GM21619 (cell line): Measurements from ENCODE around the gene INSIG1.

Experiments
- ATAC-seq: cut with Tn5 transposase; IDR thresholded peaks from one replicate; pipeline ENCODE4 v1.9.1; 2021; ENCODE audit not compliant: unreplicated experiment

INSIG1 gene

DNA sequence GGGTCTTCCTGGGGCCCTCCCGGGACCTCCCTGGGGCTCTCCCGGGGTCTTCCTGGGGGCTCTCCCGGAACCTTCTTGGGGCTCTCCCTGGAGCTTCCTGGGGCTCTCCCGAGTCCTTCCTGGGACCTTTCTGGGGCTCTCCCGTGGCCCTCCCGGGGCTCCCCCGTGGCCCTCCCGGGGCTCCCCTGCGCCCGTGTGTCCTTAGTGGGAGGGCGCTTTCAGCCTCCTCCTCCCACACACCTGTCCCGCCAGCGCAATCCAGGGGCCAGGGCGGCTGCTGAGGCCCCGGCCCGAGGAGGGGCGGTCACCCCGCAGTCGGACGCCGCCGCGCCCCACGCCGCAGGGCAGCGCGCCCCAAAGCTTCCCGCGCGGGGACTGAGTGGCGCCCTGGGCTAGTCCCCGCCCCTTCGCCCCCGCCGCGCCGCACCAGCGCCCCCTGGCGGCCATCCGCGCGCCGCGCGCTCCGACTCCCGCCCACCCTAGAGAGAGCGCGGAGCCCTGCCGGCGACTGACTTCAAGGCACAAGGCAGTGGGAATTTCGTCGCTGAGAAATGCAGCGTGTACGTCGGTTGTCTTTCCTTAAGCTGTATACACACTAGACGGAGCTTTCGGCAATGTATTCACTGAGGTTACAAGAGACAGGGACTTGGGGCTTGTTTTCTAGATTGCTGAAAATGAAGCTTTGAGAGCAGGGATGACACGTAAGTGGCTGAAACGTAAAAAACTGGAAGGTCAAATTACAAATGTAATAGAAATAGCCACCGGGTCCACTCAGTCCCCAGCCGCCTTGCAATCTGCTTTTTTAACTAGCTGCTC is 47.1 kb downstream of the INSIG1 start:
- peak; percentile 82 for ATAC-seq

DNA sequence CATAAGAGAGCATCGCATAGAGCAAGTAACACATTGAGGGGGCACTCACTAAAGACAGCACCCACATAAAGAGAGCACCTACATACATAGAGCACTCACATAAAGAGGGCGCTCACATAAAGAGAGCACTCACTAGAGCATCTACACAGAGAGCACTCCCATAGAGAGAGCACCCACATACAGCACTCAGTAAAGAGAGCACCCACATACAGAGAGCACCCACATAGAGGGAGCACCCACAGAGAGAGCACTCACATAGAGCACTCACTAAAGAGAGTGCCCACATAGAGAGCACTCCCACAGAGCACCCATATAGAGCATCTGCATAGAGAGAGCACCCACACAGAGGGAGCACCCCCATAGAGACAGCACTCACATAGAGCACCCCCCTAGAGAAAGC is 47.8 kb downstream of the INSIG1 start:
- ATAC-seq: peak; percentile 1

DNA sequence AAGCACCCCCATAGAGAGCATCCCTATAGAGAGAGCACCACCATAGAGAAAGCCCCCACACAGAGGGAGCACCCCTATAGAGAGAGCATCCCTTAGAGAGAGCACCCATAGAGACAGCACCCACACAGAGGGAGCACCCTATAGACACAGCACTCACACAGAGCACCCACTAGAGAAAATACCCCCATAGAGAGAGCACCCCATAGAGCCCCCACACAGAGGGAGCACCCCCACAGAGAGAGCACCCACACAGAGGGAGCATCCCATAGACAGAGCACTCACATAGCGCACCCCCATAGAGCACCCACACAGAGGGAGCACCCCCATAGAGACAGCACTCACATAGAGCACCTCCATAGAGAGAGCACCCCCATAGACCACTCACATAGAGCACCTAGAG is 48.6 kb downstream of the INSIG1 start:
- ATAC-seq: no peak

DNA sequence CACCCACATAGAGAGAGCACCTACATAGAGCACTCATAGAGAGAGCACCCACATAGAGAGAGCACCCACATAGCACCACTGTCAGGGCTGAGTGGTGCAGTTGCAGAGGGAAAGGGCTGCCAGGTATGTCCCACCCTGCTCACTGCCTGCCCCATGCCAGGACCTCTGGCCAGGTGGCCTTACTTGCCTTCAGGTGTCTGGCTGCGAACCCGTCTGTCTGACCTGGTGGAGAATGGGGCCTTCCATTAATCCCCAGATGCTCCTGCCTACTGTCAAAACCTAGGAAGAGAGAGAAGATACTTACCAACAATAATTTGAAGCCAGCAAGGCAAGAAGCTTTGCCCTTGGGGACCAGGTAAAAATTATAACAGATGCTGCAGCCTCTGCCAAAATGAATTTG is 51.1 kb downstream of the INSIG1 start:
- no peak for ATAC-seq

DNA sequence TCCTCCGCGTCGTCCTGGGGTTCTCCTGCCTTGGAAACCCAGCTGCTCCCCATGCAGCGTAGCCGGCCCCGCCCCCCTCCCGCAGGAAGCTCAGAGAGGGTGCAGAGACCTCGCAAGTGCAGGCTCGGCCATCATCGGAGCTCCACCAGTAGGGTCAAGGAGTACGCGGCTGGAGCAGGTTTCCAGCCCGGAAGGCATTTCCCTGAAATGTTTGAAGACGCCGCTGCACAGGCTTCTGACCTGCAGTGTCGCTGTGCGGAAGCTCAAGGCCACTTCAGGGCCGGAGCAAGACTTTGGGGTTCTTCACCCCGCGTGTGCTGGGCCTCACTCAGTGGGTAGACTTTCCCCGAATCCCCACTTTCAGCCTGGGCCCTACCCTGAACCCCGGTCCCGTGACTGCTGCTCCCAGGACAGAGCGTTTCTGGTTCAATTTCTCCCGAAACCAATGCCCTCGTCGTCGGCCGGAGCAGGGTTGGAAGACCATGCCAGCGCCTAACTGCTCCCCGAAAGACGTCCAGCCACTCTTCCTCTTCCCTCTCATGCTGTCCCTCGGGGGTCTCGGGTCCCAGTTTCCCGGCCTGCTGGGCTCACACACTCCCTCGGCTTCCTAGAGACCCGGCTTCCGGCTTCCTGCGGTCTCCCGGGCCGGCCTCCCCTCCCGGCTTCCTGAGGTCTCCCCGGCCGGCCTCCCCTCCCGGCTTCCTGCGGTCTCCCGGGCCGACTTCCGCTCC is 52.1 kb downstream of the INSIG1 start:
- no peak for ATAC-seq

DNA sequence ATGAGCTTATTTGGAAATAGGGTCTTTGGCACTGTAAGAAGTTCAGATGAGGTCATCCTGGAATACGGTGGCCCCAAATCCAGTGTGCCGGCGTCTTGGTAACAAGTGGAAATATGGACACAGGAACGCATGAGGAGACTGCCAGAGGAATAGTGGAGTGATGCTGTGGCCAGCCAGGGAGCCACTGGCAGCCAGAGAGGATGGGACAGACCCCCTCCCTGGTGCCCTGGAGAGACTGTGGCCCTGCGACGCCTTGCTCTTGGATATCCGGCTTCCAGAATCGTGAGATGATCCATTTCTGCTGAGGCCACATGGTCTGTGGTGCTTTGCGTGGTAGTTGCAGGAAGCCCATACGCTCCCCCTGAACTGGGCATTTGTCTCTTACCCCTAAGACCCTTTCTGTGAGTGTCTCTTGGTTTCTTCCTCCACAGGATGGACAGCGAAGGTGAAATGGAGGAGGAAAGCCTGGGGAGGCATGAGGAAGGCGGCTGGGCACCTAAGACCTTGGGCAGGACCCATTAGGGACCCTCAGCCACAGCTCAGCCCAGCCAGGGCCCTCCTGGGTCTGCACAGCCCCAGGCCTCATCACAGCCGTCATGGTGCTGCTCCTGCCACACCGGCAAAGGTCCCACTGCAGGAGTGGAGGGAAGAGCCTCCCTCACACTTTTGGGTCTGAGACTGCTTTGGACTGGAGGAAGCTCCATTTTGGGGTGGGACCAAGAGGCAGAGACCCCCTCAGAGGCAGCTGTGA is 53.6 kb downstream of the INSIG1 start:
- ATAC-seq: no peak

DNA sequence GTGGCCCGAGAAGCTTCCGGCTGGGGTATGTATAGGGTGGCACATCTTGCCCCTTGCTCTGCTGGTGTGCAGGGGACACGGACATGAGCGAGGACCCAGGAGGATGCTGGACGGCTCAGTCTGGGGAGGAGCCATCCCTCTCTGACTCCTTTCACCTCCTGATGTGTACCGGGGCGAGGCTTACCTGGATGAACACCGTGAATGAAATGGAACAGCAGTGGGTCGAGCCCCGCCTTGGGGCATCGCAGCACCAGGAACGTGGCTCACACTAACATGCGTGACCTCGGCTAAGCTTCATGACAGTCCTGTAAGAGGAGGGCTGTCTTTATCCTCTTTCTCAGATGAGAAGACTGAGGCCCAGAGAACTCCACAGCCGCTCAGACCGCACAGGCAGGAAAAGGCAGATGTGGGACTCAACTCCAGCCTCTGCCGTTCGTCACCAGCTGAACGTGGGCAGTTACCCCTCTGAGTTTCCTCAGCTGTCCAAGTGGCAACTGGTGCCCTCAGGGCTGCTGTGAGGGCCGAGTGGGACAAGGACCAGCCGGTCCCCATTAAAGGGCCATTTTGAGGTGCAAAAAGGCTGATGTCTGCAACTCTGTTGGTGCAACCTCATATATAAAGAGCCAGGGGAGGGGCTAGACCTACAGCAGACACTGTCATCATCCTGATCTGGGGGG is 54.5 kb downstream of the INSIG1 start:
- no peak for ATAC-seq

DNA sequence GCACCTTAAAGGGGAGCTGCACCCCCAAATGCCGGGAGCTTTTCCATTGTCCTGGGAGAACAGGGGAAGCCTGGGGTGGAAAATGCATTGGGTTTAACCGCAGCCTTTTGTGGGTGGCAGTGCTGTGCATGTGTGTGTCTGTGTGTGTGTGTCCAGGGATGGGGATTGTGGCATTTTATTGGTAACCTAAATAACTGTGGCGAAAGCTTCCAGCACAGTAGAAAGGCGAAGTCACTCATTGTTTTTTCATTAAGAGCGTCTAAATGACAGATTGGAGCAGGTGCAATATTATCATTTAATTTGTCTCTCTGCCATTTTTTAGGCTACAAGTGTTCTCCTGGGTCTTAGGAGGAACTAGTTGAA is 55.1 kb downstream of the INSIG1 start:
- ATAC-seq: no peak

DNA sequence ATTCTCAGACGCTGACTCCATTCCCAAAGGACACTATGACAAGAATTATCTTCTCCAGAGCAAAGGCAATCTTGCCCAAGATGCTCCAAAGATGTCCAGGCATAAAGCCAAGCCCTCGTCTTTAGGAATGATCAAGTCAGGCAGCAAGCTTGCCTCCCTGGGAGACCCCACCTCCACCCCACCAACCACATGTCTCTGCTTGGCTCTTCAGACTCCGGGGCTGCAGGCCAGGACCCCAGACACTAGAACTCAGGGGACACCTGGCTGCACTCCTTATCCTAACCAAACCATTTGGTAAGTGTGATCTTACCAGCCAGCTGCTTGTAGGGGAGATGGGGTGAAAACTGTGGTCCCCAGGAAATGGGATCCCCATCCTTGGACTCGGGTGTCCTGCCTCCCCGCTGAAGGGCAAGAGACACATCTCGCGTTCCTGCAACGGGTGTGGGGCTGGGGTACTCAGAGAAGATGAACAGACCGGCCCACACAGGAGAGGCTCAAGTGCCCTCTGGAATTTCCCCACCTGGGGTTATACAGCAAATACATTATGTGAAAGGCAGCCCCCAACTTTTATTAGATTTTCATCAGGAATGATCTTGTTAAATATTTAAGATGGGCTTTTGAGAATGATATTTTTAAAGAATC is 55.7 kb downstream of the INSIG1 start:
- ATAC-seq: no peak

DNA sequence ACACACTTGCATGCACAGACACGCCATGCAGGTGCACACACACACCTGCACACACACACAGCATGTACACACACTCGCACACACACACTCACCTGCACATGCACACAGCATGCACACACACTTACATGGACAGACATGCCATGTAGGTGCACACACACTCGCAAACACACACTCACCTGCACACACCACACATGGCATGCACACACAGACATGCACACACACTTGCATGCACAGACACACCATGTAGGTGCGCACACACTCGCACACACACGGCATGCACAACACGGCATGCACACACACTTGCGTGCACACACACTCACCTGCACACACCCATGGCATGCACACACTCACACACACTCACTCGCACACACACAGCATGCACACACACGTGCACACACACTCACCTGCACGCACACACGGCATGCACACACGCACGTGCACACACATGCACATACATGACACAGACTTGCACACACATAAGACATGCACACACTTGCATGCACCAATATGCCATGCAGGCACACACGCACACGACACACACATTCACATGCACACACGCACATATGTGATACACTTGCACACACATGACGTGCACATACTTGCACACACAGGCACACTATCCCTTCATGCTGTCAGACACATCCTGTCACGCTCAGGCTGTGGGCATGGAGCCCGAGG is 56.8 kb downstream of the INSIG1 start:
- no peak for ATAC-seq

DNA sequence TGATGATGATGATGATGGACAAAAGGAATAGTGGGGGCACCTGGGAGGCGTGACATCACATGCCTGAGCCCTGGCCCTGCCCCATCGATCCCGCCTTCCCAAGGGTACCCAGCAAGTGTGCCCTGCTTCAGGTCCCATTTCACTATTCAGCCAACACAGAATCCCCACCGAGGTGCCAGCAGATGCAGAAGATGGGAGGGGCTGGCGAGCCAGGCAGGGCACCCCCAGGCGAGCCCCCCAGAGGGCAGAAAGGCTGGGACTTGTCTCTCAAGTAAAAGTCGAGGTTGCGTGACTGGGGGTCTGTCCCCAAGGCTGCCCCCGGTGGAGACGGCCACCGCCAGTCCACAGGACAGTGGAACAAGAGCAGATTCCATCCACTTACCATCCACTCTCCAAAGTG is 57.5 kb downstream of the INSIG1 start:
- ATAC-seq: no peak

DNA sequence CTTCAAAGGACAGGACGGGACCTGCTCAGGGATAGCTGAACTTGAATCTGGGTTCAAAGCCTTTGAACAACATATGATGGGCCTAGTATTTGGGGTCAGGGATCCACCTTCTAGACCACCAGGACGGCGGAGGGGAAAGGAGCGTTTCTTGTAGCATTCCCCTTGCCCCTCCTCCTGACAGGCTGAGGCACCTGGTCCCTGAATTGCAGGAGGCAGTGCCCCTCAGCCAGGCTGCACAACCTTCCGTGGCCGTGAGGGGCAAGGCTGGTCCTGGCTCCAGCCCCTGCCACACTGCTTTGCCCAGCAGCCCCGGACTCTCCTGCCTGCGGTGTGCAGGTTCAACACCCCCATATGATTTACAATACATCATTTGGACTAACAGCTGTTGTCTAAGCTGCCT is 58.1 kb downstream of the INSIG1 start:
- no peak for ATAC-seq

DNA sequence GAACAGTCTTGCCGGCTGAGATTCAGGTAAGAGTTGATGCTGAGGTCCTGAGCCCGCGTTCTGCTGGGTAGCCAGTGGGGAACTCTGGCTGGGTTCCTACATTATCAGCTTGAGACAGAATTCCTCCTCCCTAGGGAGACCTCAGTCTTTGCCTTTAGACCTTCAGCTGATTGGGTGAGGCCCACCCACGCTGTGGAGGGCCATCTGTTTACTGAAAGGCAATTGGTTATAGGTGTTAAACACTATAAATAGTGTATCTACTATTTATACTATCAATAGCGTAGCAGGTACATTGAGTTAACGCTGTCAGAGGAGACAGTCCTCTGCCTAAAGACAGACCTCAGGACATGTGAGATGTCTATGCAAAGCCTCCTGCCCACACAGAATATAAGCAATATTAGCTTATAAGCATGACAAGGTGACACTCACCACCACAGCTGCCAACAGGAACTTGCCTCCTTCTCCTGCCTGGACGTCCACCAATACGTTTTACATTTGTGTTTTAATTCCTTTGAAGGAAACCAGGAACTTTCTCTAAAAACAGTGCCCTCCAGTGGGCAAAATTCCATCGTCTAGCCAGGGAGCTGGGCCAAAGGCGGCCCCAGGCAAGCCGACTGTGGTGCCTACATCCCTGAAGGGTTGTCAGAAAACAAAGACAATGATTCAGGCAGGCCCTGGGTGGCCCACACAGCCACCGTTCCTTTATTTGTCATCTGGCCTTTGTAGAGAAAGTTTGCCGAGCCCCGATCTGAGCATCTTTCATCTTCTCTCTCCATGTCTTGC is 58.8 kb downstream of the INSIG1 start:
- ATAC-seq: no peak

DNA sequence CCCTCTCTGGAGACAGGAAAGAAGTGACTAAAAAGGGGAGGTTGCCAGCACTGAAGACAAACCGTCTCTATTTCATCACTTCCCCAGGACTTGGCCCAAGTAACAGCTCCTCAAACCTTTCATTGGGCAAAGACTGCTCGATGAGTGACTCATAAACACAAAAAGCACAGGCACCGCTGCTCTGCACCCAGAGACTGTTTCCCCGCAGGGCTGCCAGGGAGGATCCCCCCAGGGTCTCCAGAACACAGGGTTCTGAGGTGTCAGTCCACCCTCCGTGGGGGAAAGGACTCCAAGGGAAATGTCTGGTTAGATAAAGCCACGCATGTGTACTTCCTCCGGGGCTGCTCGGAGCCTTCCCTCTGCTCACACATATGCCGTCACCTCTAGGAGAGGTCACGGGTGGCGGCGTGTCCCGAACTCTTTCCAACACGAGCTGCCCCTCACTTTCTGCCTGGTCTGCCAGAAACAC is 59.9 kb downstream of the INSIG1 start:
- no peak for ATAC-seq

DNA sequence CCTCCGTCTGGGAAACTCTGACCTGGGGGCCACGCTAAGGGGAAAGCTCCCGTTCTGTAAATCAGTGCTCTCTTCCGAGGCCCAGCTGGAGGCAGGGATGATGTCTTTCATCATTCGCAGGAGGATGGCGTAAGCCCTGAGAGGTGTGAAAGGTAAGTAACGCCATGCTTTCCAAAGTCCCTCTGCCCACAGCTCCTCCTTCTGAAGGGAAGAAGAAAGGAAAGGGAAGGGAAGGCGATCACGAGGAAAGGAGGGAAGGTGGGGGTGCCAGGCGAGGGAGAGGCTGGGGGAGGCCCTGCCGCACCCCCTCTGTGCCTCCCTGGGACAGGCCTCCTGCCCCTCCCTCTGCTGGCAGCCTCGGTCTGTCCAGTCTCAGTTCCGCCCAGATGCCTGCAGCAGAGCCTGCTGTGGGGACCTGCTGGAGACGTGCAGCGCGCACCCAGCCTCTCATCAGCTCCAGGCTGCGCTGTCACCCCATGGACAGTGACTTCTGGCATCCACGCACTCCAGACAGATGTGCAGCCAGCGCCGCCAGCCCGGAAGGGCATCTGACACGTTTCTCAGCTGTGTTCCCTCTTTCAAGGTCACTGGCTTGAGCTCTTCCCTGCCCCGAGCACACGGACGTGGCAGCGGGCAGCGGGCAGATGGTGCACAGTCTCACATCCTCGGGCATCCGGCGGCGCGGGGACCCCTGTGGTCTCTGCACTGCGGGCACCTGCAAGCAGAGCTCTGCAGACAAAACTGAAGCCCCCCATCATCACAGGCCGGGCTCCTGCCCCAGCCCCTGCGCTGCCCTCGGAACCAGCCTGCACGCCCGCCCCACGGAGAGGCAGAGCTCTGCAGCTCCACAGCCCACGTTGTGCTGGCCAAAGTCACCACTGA is 60.6 kb downstream of the INSIG1 start:
- ATAC-seq: no peak

DNA sequence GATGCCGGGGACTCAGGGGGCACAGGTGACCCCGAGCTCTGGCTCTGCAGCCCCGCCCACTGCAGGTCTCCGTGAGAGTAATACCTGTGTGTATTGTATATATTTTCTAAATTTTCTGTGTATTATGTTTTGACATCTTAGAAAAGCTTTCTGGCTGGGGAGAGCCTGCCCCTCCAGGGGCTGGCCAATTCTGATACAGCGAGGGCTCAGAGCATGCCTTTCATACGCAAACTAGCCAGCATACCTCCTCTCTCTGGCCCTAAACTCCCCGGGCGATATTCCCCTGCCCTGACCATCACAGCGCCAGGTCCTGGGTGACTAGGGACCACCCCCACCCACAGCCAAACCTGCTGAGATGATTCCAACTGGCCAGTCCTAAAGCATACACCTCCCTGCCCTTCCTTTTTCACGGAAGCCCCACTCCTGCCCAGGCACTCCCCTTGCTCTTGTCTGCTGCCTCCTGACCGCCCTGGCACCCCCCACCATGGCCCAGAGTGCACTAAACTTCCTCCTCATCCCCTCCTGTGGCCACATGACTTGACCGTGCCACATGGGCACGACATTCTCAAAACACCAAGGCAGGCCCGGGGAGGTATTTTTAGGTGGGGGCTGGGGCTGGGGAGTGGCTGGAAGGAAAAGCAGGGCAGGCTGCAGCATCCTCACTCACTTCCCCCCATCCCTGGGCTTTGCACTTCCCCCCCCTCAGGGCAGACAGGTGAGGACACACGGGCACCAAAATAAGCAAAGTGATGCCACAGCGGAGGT is 61.5 kb downstream of the INSIG1 start:
- ATAC-seq: no peak
